Measurements from ENCODE around the gene WIPF3.

DNA sequence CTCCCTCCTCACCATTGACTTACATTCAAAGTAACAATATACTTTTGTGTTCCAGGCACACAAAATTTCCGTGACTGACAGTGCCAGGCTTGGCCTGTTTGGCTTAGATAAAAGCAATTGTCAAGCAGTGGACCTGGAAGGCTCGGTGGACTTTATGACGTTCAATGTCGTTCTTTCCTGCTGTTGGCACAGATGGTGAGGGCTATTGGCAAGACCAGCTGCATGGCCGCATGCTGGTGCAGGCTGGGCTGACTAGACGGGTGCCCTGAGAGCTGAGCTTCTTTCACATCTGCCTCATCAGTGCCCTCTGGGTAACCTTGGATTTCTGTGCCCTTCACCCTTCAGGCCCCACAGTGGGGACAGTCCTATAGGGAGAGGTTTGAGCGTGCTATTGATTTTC lies 45.2 kb downstream of the WIPF3 start:
- TF ChIP-seq, protein P1, sequence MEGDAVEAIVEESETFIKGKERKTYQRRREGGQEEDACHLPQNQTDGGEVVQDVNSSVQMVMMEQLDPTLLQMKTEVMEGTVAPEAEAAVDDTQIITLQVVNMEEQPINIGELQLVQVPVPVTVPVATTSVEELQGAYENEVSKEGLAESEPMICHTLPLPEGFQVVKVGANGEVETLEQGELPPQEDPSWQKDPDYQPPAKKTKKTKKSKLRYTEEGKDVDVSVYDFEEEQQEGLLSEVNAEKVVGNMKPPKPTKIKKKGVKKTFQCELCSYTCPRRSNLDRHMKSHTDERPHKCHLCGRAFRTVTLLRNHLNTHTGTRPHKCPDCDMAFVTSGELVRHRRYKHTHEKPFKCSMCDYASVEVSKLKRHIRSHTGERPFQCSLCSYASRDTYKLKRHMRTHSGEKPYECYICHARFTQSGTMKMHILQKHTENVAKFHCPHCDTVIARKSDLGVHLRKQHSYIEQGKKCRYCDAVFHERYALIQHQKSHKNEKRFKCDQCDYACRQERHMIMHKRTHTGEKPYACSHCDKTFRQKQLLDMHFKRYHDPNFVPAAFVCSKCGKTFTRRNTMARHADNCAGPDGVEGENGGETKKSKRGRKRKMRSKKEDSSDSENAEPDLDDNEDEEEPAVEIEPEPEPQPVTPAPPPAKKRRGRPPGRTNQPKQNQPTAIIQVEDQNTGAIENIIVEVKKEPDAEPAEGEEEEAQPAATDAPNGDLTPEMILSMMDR (IDR thresholded peaks at IDR 0.05) = no peak
- TF ChIP-seq, protein P2, sequence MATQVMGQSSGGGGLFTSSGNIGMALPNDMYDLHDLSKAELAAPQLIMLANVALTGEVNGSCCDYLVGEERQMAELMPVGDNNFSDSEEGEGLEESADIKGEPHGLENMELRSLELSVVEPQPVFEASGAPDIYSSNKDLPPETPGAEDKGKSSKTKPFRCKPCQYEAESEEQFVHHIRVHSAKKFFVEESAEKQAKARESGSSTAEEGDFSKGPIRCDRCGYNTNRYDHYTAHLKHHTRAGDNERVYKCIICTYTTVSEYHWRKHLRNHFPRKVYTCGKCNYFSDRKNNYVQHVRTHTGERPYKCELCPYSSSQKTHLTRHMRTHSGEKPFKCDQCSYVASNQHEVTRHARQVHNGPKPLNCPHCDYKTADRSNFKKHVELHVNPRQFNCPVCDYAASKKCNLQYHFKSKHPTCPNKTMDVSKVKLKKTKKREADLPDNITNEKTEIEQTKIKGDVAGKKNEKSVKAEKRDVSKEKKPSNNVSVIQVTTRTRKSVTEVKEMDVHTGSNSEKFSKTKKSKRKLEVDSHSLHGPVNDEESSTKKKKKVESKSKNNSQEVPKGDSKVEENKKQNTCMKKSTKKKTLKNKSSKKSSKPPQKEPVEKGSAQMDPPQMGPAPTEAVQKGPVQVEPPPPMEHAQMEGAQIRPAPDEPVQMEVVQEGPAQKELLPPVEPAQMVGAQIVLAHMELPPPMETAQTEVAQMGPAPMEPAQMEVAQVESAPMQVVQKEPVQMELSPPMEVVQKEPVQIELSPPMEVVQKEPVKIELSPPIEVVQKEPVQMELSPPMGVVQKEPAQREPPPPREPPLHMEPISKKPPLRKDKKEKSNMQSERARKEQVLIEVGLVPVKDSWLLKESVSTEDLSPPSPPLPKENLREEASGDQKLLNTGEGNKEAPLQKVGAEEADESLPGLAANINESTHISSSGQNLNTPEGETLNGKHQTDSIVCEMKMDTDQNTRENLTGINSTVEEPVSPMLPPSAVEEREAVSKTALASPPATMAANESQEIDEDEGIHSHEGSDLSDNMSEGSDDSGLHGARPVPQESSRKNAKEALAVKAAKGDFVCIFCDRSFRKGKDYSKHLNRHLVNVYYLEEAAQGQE (IDR thresholded peaks at IDR 0.05; ENCODE audit: insufficient read depth in 1 of 2, low read depth in 2 of 2, low read length in 1 of 2) = no peak
- TF ChIP-seq TCF7L2 (IDR thresholded peaks at IDR 0.05; ENCODE audit: low read depth, low read length) (no peak), POLR2AphosphoS5 (IDR thresholded peaks at IDR 0.05; ENCODE audit: low read depth, low read length) (no peak)
